ENCODE data around the gene PARVG.
"Not testable (repeated sequence)": the region's sequence is repeated elsewhere in the genome, so short reads cannot be mapped to it uniquely, and the experiment has no call there.

The PARVG gene

DNA sequence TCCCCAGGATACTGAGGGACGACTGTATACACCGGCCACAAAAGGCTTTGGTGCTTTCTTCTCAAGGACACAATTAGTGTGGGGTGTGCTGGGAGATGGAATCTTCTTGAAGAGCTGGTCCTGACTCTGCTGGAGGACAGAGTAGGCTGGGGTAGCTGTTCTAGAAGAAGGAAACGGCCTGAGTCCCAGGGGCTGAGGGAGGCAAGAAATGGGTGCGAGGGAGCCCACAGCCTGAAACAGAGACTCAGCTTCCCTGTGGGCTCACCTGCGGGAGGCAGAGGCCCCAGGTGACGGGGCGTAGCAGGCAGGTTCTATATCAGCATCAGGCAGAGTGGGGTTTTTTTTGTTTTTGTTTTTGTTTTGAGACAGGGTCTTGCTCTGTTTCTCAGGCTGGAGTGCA lies 36.6 kb downstream of the PARVG start:
- DNase-seq = no peak

DNA sequence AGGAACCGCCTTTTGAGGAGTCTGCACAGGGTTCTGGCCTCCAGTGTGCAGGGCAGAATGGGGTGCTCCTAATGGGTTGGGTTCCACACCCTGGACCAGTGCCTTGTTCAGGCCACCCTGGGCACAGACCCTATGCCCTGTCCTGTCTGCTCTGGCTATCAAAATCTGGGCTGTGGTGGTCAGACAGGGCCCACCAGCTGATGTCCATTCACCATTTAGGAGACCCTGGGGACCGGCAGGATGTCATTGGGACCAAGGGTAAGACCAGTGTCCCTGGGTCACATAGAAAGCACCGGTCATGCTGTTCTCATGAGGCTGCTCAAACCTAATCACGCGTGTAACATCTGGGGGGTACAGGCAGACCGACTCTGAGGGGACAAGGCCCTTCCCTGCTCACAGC lies 37.3 kb downstream of the PARVG start:
- DNase-seq = no peak

DNA sequence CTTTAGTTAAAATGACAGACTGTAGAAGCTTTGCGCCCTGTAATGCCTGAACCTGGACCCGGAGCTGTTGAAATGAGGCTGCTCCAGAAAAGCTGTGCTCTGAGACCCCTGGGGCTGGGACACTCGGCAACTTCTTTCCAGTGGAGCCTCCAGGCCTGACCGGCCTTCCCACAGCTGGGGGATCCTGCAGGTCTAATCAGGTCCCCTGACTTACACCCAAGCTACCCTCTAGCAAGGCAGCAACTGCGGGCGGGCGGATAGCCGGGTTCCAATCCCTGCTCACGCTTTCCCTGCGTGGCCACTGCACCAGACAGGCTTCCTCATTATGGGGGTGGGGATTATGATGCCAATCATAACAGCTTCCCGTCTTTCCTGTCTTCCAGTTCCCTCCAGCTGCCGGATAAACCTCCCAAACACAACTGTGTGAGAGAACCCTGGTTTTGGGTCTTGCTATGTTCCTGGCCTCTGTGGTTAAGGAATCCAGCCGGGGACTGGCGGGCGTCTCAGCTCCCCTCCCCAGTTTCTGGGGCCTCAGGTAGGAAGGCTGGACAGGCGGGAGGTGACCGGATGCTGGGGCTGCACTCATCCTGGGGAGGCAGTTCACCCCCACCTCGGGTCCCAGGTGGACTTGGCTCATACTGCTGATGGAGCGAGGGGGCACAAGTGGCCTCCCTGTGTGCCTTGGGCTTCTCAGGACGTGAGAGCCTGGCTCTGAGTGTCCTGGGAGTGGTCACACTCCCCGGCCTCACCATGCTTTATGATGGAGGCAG lies 38.6 kb downstream of the PARVG start:
- no peak for DNase-seq

DNA sequence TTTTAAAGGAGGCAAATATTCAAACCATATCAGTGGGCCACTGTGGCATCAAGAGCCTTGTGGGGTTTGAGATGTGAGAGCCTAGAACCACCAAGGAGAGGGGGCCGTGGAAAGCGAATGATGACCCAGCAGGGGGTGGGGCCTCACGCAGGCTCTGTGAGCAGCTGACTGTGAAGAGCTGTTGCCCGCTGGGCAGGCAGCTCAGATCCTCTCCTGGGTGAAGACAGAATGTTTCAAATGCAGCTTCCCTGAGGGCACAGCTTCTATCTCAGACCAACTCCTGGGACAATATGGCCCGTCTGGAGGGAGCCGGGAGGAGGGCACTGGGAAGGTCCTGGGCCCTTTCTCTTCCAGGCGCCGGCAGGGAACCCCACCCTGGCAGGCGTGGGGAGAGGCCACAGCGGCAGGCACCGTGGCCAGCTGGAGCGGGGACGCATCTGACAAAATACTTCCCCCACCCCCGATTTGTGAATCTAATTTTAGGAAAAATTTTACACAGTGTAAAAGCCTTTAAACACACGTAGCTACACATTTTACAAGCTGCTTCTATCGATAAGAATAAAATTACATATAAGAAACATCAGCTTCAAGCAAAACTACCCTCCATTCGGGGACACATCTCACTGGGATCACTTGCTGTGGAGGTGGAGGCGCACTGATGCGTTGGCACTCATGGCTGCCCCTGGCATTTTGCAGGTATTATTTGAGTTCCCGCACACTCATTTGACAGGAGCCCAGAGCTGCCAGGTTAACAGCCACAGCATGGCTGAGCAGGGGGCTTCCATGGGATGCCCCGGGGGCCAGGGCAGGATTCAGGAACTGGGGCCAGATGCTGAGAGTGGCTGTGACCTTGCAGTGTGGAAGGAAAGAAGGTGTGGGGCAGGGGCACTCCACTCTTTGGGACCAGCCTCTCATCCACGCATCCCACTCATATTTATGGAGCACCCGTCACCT lies 40.3 kb downstream of the PARVG start:
- DNase-seq = no peak

DNA sequence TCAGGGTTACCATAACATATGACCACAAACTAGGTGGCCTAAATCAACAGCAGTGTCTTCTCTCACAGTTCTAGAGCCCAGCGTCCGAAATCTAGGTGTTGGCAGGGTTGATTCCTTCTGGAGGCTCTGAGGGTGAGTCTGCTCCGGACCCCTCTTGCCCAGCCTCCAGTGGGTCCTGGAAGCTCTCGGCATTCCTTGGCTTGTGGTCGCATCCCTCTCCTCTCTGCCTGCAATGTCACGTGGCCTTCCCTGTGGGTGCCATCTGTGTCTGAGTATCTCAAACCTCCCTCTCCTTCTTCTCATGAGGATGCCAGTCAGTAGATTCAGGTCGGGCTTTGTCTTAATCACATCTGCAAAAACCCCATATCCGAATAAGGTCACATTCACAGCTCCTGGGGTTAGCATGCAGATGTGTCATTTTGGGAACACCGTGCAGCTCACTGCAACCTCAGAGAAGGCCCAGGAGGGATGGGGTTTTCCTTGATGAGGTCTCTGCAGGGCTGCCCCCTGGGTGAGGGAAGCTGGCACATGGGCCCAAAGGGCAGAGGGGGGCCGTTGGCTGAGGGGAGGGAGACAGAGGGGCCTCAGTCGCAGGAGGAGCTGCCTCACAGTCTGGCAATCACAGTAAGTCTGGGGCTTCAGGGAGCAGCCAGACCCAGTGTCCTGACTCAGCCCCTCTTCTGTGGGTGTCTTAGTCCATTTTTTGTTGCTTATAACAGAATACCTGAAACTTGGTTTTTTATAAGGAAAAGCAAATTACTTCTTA lies 41.2 kb downstream of the PARVG start:
- DNase-seq = no peak

DNA sequence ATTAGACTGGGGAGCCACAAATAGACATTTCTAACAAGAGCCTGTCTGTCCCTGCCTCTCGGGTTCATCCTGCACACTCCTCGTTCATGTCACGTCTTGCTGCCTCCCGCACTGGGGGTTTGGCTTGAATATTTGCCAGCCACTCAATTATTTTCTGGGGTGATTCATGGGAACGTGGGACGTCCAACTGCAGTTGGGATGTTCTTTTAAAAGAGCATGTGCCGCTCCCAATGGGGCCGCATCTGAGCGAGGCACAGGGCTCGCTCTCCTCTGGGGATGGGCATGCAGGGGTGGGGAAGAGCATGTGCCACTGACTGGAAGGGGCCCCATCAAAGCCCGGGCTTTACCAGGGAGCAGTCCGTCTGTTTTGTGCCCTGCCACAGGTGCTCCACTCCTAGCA lies 43.4 kb downstream of the PARVG start:
- DNase-seq = no peak

DNA sequence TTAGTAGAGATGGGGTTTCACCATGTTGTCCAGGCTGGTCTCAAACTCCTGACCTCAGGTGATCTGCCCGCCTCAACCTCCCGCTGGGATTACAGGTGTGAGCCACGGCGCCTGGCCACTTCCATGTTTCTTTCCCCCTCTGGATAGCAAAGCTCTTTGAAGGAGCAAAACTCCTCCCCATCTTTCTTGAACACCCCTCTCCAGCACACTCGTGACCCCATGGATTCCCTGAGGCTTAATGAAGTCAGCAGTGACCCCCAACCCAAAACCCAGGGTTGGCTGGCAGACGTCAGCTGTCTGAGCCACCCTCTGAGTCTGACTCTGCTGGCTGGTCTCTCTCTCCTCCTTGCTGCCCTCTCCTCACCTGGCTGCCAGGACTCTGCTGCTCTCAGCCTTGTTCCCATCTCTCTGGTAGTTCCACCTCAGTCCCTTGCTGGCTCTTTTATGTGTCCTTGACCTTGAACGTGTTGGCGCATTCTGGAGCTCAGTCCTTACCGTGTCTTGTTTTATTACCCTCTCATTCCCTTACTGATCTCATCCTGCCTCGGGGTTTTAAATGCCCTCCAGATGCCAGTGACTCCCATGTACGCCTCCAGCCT lies 44.5 kb downstream of the PARVG start:
- no peak for DNase-seq

DNA sequence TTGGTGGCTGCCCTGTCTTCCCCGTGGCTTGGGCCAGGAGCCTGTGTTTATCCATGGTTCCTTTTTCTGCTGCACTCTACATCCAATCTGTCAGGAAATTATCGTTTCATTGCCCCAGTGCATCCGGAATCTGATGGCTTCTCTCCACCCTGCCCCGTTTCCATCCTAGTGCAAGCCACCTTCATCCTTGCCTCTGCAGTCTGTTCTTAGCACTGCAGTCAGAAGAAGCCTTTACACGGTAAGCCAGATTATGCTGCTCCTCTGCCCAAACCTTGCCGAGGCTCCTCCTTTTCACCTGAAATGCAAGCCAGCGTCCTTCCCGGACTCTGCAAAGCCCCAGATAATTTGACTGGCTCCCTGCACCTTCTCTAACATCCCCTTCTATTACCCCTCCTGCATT lies 45.1 kb downstream of the PARVG start:
- no peak for DNase-seq

DNA sequence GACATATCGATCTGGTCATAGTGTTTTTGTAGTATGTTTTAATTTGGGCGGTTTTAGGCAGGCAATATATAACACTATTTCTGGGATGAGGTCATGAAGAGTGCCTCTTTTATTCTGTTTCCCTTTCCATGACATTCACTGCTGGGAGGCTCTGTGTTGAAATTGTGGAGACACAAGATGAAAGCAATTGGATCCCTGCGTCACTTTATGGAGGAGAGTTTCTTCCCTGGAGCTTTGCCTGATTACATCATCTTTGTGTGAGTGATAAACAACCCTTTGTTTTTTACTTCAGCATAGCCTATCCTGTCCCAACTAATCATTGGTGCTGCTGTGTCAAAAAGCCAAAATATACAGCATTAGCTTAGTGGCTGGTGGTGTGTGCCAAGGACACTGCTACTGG lies 48.6 kb downstream of the PARVG start:
- no peak for DNase-seq

DNA sequence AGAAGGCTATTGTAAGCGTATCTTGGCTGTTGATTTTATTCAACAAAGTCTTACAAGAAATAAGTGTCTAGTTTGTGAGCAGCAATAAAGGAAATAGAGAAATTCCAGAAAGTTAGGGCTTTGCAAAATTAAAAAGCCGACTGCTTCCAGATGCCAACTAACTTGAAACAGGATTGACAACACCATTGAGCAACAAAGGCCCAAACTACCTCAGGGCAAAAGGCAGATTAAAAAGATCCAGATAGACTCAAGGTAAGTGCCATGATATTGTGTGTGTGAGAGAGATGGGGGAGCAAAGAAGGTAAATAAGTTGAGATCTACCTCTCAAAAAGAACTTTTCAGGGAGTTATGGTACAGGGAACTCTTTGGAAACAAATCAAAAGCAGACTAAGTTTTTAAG lies 49.1 kb downstream of the PARVG start:
- DNase-seq = no peak

DNA sequence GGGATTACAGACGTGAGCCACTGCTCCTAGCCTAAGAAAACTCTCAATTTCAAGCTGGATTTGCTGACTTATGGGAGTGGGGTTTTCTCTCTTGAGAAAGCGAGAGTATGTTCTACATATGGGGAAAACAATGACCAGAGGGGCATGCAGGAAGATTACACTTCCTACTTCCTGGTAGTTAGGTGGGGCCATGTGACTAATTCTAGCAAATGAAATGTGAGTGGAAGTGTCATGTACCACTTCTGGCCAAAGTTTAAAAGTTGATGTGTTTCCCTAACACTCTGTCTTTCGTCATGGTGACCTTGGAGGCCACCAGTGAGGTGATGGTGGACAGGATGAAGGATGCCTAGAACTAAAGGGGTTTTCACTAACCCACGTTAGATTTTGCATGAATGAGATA lies 50.5 kb downstream of the PARVG start:
- DNase-seq = no peak

DNA sequence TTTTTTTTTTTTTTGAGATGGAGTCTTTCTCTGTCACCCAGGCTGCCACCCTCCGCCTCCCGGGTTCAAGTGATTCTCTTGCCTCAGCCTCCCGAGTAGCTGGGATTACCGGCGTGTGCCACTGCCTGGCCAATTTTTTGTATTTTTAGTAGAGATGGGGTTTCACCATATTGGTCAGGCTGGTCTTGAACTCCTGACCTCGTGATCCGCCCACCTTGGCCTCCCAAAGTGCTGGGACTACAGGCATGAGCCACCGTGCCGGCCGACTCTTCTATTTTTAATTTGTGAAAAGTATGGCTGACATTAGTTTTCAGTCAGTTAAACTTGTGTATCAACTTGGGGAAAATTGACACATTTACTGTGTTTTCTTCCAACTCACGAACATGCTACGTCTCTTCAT lies 53.6 kb downstream of the PARVG start:
- DNase-seq = not testable (repeated sequence)

DNA sequence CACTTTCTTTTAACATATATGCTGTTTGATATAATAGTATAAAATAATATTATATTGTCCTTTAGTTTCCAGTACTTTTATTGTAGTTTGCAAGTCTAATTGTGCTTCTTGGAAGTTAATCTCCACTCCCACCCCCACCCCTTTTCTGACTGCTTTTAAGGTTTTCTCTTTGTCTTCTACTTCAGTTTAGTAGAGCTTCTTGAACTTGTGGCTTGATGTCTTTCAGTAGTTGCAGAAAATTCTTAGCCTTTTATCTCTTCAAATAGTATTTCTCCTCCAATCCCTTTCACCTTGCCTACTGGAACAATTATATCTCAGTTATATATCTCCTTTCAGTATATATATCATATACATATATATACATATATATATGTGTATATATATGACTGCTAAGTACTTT lies 56.6 kb downstream of the PARVG start:
- DNase-seq = no peak

DNA sequence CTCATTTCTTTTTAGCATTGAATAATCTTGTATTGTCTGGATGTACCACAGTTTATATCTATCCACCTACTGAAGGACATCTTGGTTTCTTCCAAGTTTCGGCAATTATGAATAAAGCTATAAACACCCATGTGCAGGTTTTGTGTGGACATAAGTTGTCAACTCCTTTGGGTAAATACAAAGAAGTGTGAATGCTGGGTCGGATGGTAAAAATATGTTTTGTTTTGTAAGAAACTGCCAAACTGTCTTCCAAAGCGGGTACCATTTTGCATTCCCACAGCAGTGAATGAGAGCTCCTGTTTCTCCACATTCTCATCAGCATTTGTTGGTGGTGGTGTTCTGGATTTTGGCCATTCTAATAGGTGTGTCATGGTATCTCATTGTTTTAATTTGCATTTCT lies 60.4 kb downstream of the PARVG start:
- not testable (repeated sequence) for DNase-seq

DNA sequence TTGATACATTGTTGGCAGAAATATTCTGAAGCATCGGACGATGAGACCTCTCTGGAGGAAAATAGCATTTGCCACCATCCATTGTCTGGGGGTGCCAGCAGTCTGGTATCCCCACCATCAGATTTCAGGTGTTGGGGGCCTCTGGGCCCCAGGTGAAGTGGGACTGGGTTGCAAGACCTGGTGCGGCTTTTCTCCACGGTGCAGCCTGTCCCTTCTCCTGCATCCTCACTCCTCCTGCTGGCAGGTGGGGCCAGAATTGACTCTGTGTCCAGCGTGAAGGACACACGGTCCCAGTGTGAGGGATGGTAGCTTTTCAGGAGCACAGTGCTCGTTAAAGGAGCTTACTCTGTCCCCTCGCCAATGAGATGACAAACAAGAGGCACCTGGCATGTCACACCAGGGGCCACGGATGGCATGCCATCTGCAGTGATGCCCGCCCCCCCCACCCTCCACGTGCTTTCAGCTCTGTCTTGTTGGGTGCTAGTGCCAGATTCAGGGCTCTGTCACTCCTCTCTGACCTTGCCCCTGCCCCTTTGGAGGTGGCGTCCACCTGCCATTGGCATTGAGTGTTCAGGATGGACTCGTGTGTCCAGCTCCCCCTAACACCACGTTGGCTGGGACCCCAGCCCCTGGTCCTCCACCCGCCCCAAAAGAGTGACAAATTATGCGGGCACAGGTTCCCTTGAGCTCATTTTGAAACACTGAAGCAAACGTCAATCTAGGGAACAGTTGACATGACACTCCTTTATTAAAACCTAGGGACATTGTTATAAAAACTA lies 62.4 kb downstream of the PARVG start:
- DNase-seq = no peak

DNA sequence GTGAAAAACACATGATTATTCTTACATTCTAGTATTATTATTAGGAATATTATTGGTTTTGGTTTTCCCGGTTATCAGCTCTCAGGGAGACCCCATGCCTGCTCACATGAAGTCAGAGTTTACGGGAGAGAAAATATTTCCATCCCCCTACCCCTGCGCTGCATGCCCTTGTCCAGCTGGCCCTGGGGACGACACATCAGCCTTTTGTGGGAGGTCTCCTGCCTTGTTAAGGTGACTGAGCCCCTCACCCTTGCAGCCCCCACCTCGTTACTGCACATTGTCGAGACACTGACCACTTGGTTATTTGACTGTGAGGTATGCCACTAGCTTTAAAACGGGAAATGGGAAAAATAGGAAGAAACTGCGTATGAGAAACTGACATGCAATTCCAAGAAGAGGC lies 63.0 kb downstream of the PARVG start:
- no peak for DNase-seq

DNA sequence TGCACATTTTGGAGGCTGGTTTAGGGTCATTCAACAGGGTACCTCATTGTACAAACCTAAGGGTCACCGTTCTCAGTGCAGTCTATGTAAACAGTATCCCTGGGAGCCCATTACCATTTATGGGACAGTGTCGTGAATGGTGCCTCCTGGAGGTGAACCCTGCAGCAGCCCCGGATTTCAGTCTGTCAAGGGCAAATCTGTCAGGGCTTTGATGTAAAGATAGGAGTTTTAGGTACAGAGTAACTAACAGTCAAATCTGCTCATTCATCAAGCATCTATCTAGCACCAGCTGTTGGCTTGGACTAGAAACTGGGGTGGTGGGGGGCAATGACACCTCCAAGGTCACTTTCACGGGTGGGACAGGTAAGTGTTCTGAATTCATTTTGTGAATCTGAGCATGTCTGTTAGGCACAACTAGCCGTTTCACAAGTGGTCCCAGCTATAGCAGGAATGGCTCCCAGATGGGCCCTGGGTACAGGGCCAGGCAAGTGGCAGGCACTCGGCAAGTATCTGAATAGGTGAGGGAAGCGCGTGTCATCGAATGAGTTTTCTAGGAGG lies 63.6 kb downstream of the PARVG start:
- DNase-seq = no peak

DNA sequence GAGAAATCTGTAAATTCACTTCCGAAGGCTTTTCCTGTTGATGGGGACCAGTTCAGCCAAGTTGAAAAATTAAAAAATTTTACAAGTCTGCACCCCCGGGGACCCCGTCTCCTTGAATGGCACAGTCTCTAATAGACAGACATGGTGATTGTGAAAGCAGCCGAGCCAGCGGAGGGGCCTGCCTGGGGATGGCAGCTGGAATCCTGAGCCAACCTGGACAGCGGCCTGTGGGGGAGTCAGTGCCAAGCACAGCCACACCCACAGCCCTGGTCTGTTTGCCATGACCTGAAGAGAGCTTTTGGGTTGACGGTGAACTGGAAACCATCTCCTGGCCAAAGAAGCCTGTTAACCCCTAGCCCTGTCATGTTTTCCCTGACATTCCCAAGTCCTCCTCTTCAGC lies 64.7 kb downstream of the PARVG start:
- no peak for DNase-seq

DNA sequence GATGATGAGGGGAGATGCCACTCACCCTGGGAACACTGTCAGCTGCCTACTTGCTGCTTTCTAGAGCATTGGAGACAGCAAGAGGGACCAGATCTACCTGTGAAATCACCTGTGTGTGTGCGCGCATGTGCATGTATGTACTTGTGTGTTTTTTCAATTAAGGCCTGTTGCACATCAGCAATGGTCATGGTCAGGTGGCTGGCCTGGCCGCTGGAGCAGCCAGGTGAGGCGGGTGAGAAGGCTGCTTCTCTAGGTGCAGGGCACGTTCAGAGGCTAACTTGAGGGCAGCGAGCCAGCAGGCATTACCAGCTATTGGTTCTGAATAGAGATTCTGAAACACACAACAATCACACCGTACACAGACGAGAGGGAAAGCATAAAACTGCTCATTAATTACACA lies 65.1 kb downstream of the PARVG start:
- no peak for DNase-seq

DNA sequence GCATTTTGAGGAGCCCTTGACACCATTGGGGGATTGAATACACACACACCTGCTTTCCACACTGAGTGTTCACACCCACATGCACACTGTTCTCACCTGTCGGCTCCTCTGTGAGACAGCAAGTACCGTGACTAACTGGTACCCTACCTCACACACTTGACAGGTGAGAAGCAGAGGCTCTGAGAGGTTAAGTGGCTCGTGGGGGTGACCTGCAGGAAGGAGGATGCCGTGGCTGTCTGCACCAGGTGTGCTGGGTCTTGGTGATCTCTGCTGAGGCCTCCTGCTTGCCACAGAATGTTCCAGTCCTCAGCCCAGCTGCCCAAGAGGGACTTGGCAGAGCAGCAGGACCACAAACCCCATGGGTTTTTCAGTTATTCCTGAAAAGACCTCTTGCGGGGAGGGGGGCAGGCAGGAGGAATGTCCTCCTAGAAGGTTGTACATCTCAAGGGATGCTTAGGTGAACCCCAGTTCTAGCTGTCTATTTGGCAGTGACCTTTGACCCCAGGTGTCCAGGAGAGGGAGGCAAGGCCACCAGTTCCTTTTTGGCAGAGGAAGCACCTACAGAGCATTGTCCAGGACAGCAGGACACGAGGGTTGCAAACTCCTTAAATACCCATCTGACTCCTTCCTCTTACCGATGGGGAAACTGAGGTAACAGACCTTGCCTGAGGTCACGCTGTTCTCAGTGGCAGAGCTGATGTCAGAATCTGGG lies 66.0 kb downstream of the PARVG start:
- DNase-seq = no peak

DNA sequence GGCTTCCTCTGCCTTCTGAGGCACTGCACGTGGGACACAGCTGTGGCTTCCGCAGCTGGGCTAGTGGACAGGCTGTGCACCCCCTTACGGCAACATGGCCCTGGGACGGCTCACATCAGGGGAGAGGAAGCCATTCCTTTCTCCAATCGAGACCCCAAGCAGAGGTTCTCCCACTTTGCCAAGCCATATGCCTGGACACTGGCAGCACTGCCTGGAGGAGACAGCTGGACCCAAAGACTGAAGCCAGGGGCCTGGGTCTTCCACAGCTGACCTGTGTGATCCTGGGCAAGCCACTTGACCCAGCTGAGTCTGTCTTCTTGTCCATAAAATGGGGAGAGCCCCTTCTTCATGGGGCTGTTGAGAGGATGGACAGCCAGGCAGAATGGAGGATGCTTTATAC lies 66.6 kb downstream of the PARVG start:
- DNase-seq = no peak

Data from CD4-positive, alpha-beta T cell treated with Interleukin-21 for 1 hour (primary cell).